ENCODE results near the gene DHRS3.
"Not testable (repeated sequence)": the region's sequence is repeated elsewhere in the genome, so short reads cannot be mapped to it uniquely, and the experiment has no call there.

The DHRS3 gene

DNA sequence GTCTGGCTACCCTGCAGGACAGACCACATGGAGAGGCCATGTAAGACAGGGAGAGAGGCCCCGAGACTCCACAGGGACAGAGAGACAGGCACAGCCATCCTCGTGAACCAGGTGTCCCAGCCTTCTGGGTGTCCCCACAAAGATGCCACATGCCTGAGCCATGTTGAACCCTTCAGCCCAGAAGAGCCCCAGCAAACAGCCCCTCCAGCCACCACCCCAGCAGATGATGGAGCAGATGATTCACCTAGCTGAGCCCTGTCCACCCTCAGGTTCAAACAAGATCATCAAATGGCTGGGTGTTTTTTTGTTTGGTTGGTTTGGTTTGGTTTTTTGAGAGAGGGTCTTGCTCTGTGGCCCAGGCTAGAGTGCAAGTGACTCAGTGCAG, 78.7 kb downstream of the DHRS3 start:
- DNase-seq (ENCODE audit: low spot score), result no peak

- not testable (repeated sequence) for DNase-seq (ENCODE audit: low spot score)
These were observed 79.5 kb downstream of the DHRS3 start for GRCh38 chr1:12538536-12538935.

- DNase-seq (ENCODE audit: low spot score), result no peak
These were observed 80.0 kb downstream of the DHRS3 start for GRCh38 chr1:12537906-12538461.

DNA sequence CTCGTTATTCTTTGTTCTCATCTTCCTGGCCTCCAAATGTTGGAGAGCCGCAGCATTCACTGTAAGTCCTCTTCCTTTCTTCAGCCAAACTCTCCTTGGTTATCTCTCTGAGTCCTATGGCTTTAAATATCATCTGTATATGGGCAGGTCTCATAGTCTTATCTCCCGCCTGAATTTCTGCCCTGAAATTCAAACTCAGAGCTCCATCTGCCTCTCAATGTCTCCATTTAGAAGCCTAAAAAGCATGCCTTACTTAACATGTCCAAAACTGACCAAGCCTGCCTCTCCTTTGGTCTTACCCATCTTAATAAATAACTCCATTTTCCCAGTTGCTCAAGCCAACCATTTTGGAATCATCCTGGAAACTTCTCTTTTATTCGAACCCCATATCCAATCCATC, 80.7 kb downstream of the DHRS3 start:
- no peak for DNase-seq (ENCODE audit: low spot score)

DNA sequence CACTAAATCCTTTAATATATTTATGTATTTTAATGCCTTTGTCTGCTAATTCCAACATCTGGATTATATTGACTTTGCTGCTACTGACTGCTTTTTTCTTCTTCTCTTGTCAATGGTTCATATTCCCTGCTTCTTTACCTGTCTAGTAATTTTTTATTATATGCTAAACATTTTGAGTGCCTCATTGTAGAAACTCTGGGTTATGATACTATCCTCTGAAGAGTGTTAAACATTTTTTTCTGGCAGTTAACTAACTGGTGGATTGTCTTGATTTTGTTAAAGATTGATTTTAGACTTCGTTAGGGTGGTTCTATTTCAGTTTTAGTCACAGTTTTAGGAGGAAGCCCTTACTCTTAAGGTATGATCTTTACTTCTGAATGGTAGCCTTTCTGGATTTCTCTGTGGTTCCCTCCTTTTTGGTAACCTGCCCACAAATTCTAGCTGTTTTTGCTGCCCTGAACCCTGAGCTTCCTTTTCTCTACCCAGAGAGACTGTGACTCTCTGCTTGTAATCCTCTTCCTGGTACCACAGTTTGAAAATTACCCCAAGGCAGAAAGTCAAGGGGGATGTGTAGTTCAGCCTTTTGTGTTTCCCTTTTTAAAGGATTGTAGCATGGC, 81.9 kb downstream of the DHRS3 start:
- DNase-seq (ENCODE audit: low spot score), result no peak

GRCh38 chr1:12532405-12533315, 85.3 kb downstream of the DHRS3 start:
- DNase-seq (ENCODE audit: low spot score), result no peak

GRCh38 chr1:12531179-12531499, 86.9 kb downstream of the DHRS3 start:
- DNase-seq (ENCODE audit: low spot score), result no peak

- DNase-seq (ENCODE audit: low spot score), result no peak
These were observed 87.4 kb downstream of the DHRS3 start for GRCh38 chr1:12530462-12531178.

GRCh38 chr1:12529640-12530174, 88.3 kb downstream of the DHRS3 start:
- DNase-seq (ENCODE audit: low spot score), result no peak

GRCh38 chr1:12528021-12528852, 89.8 kb downstream of the DHRS3 start:
- no peak for DNase-seq (ENCODE audit: low spot score)

- DNase-seq (ENCODE audit: low spot score), result no peak
These were observed 90.4 kb downstream of the DHRS3 start for GRCh38 chr1:12527564-12527963.

DNA sequence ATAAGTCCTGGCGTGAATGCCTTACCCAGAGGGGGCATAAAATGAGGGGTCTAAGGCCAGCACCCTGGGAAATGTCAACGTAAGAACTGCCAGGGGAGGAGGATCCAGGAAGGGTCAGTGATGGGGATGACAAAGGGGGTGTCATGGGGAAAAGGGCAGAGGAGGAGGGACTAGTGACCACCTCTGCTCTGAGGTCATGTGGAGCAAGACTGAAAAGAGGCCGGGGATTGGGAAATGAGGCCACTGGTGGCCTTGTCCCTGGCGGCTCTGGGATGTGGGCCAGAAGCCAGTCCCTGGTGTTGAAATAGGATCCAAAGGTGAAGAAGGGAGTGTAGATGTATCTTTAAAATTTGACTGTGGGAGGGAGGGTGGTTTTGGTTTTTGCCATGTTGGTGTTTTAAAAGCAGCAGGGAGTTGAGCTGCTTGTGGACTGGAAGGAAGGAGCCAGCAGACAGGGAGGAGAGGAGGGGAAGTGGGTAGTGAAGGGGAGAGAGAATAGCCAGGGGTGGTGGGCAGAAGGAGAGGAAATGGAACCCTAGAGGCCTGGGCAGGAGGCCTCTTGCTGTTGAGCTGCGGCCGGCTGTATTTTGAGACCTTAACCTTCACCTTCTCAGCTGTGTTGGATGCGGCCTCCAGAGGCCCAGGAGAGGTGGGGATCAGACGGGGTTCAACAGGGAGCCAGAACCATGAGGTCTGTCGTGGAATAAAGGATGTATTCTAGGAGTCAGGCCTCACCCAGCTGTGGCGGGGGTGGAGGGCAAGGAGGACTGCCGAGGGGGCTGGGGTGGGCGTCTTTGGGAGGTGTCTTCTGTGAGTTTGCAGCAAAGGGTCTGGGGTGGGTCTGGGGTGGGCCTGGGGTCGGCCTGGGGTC, 92.5 kb downstream of the DHRS3 start:
- DNase-seq (ENCODE audit: low spot score), result no peak

DNA sequence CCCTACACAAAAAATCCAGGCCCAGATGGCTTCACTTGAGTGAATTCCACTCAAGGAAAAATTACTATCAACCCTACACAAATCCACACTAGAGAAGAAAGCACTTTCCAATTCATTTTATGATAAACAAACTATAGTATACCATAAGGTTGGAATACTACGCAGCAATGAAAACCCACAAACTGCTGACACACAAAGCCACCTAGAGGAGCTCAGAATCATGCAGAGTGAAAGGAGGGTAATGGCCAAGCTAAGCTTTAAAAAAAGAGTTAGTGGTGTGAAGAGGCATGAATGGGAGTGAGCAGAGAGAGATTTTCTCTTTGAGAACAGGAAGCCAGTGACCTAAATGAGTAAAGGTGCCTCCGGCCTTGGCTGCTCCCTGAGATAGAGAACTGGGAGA, 93.7 kb downstream of the DHRS3 start:
- no peak for DNase-seq (ENCODE audit: low spot score)

- DNase-seq (ENCODE audit: low spot score), result not testable (repeated sequence)
These were observed 95.2 kb downstream of the DHRS3 start for GRCh38 chr1:12522780-12523179.

DNA sequence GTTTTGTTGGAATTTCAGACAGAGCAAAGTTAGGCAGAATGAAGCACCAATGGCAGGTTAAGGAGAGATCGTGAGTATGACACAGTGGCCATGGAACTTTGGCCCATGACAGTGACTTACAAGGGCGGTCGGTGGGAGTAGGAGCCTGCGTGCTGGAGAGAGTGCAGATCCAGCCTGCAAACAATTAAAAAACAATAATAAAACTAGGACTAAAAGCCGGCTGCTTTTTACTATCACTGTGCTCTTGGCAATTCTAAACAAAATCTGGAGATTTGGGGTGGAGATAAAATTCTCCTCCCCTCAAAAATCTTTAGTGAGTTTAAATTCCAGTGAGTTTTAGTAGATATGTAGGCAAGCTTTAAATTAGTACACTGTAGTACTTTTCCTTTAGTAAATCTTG, 96.9 kb downstream of the DHRS3 start:
- DNase-seq (ENCODE audit: low spot score), result no peak

- DNase-seq (ENCODE audit: low spot score), result no peak
These were observed 98.2 kb downstream of the DHRS3 start for GRCh38 chr1:12519693-12520364.

DNA sequence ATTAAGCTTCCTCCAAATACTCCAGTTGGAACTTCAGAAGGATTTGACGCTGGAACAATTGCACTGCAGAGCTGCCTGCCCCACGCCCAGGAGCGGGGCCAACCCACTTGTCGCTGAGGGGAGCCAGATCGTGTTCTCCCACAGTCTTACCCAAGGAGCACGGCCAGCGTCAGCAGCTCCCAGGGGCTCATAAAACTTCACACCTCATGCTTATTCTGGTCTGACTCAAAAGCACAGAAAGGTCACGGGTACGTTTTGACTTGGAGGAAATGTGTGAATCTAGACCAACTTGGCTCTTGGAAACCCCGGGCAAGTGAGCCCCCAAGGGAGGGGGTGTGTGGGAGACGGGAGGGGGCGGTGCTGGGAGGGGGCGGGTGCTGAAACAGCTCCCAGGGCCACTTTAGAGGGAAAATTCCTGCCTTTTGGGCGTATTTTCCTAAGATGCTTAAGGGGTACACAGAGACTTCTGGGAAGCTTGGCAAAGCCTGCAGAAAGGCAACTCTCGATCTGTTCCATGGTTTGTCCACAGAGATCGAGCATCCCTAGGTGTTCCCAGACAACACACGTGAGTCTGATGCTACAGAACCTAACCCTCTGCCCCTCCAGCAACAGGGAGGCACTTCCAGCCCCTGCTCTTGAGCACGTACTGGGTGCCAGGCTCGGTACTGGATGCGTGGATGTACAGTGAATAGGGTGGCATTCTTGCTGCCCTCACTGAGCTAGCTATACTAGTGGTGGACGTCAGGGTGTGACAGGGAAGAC, 98.9 kb downstream of the DHRS3 start:
- DNase-seq (ENCODE audit: low spot score), result no peak

Measured in SW480 (cell line).